Esophagus squamous epithelium (tissue), 5 donors: Measurements from ENCODE around the gene PPA2. TPM values are rescaled to one million over a fixed set of nuclear protein-coding genes. Genes with fewer than 3 reads are reported as not detected.

Source experiments
- DNase-seq: peaks from one replicate; lab custom pipeline; 2025; lab: John Stamatoyannopoulos, UW
- H3K27ac ChIP-seq, 4 donors: fragments of 200-600 bp; sonication (generic); one replicate each; pipeline ENCODE4 v1.5.1; 2016 to 2019; ENCODE audit warnings: mild to moderate bottlenecking in 1 of 4
- H3K27me3 ChIP-seq, 4 donors: fragments of 200-600 bp; sonication (generic); 1 replicate in 3 of 4; 2 replicates in 1 of 4; pipeline versions ENCODE4 v1.5.1 to v1.6.0; 2017 to 2021; ENCODE audit warnings: antibody characterized with exemption in 1 of 4
- H3K36me3 ChIP-seq, 3 donors: fragments of 200-600 bp; sonication (generic); one replicate each; pipeline ENCODE4 v1.5.1; 2016 to 2019
- H3K4me1 ChIP-seq, 3 donors: fragments of 200-600 bp; sonication (generic); one replicate each; pipeline ENCODE4 v1.5.1; 2017 to 2019
- H3K4me3 ChIP-seq, 4 donors: fragments of 200-600 bp; sonication (generic); 1 replicate in 3 of 4; 2 replicates in 1 of 4; pipeline ENCODE4 v1.5.1; 2016 to 2019; ENCODE audit warnings: mild to moderate bottlenecking in 2 of 4, moderate library complexity in 1 of 4
- H3K9me3 ChIP-seq, 3 donors: fragments of 200-600 bp; sonication (generic); one replicate each; pipeline ENCODE4 v1.5.1; 2016 to 2019
- POLR2A ChIP-seq, 4 donors: fragments of 450-650 bp; IDR thresholded peaks; one replicate each; pipeline ENCODE4 v1.6.1; 2017; ENCODE audit warnings: antibody characterized with exemption in 4 of 4, mild to moderate bottlenecking in 4 of 4, moderate library complexity in 3 of 4
- WGBS, 2 donors: methylation state at CpG; one replicate each; pipeline ENCODE4 v1.1.5; 2018; 5-methylcytosine and 5-hydroxymethylcytosine counted together
- intact Hi-C: fragments of 100-400 bp; cut with DNase I; formaldehyde crosslinking; loops from one replicate; pipeline ENCODE4 v1.15.0; 2022
- total RNA-seq, 4 donors: library from RNA; depleted of rRNA; stranded (reverse); fragments of >200 nt; gene quantifications; one replicate each; pipeline ENCODE4 v1.1.0, GENCODE V29; 2016
- TF ChIP-seq, protein P1 (sequence below), 6 experiments: fragments of 450-650 bp in 4 of 6; fragments of 200-600 bp in 2 of 6; sonication (generic) in 2 of 6; IDR thresholded peaks; one replicate each; pipeline ENCODE4 v1.5.1; 2016 to 2019; ENCODE audit warnings: antibody characterized with exemption in 6 of 6, mild to moderate bottlenecking in 4 of 6, moderate library complexity in 4 of 6
- donor health status: DM: yes; HTN: yes; CAD: no.

The PPA2 gene
- total RNA-seq, 4 donors from 2014 or later, result 87.3 to 121 (median 87.9) TPM

- no peak overlapping the region for H3K27ac ChIP-seq
- 88 to 95% methylated on average over 1 of the region's 1 CpG for WGBS, 2 donors
- no peak for DNase-seq
- intact Hi-C loops, result no loop called here
- peaks cover 0 to 7% (median 0%) of the 10 kb centered on the region in 3 donors for H3K9me3 ChIP-seq
- H3K36me3 ChIP-seq, result peaks cover 0 to 66% (median 0%) of the 10 kb centered on the region in 3 donors
- H3K4me3 ChIP-seq, result no peak overlapping the region
- no peaks in the 10 kb centered on the region for H3K27me3 ChIP-seq
- TF ChIP-seq, protein P1, sequence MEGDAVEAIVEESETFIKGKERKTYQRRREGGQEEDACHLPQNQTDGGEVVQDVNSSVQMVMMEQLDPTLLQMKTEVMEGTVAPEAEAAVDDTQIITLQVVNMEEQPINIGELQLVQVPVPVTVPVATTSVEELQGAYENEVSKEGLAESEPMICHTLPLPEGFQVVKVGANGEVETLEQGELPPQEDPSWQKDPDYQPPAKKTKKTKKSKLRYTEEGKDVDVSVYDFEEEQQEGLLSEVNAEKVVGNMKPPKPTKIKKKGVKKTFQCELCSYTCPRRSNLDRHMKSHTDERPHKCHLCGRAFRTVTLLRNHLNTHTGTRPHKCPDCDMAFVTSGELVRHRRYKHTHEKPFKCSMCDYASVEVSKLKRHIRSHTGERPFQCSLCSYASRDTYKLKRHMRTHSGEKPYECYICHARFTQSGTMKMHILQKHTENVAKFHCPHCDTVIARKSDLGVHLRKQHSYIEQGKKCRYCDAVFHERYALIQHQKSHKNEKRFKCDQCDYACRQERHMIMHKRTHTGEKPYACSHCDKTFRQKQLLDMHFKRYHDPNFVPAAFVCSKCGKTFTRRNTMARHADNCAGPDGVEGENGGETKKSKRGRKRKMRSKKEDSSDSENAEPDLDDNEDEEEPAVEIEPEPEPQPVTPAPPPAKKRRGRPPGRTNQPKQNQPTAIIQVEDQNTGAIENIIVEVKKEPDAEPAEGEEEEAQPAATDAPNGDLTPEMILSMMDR (IDR thresholded peaks at IDR 0.05), result no peak
- no peak for TF ChIP-seq POLR2A (IDR thresholded peaks at IDR 0.05)
- H3K4me1 ChIP-seq, result no peaks in the 10 kb centered on the region
Measured at GRCh38 chr4:105369988-105370387, 103.9 kb downstream of the PPA2 start.

DNA sequence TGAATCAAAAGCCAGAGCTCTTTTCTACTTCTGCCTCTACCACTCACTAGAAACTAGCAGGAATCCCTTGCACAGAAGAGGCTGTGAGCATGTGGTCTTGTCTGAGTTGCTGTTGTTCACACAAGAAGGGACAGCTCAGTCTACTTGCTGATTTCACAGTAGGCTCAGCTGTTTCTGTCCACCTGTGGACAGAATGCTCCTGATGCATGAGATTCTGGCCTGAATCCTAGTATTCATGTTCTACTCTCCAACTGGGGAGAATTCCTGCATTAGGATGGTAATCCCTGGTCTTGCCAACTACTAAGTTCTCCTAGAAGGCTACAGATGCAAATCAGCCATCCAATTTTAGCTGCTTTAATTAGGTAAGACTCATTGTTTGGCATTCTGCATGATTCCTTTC lies 112.8 kb downstream of the PPA2 start:
- no peaks in the 10 kb centered on the region for H3K27me3 ChIP-seq
- H3K36me3 ChIP-seq, result peaks cover 0 to 32% (median 0%) of the 10 kb centered on the region in 3 donors
- no peak for DNase-seq
- no peak overlapping the region for H3K27ac ChIP-seq
- no peak overlapping the region for H3K4me3 ChIP-seq
- TF ChIP-seq POLR2A (IDR thresholded peaks at IDR 0.05), result no peak
- TF ChIP-seq, protein P1 (IDR thresholded peaks at IDR 0.05), result no peak
- intact Hi-C loops, result no loop called here
- no peaks in the 10 kb centered on the region for H3K4me1 ChIP-seq
- peaks cover 0 to under 1% (median 0%) of the 10 kb centered on the region in 3 donors for H3K9me3 ChIP-seq

DNA sequence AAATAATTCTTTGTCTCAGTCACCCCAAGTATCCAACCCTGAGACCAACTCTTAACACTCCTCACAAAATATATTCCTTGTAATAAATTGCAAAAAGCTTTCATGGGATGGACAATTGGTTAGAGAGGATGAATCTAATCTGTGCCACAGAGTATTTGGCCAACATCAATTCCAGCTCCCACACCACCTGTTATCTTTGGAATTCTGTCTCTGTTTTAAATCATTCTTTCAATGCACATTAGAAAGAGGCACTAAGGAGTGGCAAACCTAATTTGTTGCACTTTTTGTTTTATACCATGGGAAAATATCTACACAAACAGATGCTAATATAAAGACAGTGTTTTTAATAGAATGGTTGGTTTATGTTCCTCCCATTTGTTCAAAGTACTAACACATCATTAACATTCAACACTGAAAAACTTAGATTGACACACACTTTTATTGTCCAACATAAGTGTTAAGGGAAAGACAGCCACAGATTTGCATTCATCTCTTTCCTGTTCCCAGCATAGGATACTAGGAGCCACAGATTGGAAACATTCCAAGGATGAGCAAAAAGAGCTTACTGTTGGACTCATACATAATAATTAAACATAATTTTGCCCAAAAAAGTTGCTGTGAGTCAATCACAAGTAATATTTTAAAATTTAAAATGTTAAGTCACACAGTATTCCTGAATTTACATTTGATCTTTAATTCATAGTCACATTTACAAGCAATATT lies 116.4 kb downstream of the PPA2 start:
- intact Hi-C loops, result no loop called here
- no peak overlapping the region for H3K27ac ChIP-seq
- H3K36me3 ChIP-seq, result peaks cover 0 to 22% (median 0%) of the 10 kb centered on the region in 3 donors
- H3K4me3 ChIP-seq, result no peak overlapping the region
- no peaks in the 10 kb centered on the region for H3K9me3 ChIP-seq
- H3K27me3 ChIP-seq, result no peaks in the 10 kb centered on the region
- DNase-seq, result no peak
- H3K4me1 ChIP-seq, result no peaks in the 10 kb centered on the region
- TF ChIP-seq, protein P1 (IDR thresholded peaks at IDR 0.05), result no peak
- no peak for TF ChIP-seq POLR2A (IDR thresholded peaks at IDR 0.05)

- no peak overlapping the region for H3K27ac ChIP-seq
- H3K4me3 ChIP-seq, result no peak overlapping the region
- no peaks in the 10 kb centered on the region for H3K9me3 ChIP-seq
- intact Hi-C loops, result no loop called here
- WGBS, 2 donors, result 90 to 96% methylated on average over 1 of the region's 1 CpG
- DNase-seq, result no peak
- H3K36me3 ChIP-seq, result peaks cover 0 to 22% (median 0%) of the 10 kb centered on the region in 3 donors
- H3K27me3 ChIP-seq, result no peaks in the 10 kb centered on the region
- TF ChIP-seq POLR2A (IDR thresholded peaks at IDR 0.05), result no peak
- TF ChIP-seq, protein P1 (IDR thresholded peaks at IDR 0.05), result no peak
- H3K4me1 ChIP-seq, result no peaks in the 10 kb centered on the region
Measured at GRCh38 chr4:105356194-105356593, 117.7 kb downstream of the PPA2 start.

GRCh38 chr4:105352826-105353225 lies 121.0 kb downstream of the PPA2 start:
- no peaks in the 10 kb centered on the region for H3K27me3 ChIP-seq
- H3K4me1 ChIP-seq, result no peaks in the 10 kb centered on the region
- 84 to 85% methylated on average over 3 of the region's 3 CpGs for WGBS, 2 donors
- no peak overlapping the region for H3K27ac ChIP-seq
- H3K36me3 ChIP-seq, result peaks cover 0 to 7% (median 0%) of the 10 kb centered on the region in 3 donors
- intact Hi-C loops, result no loop called here
- no peak for DNase-seq
- no peak overlapping the region for H3K4me3 ChIP-seq
- no peaks in the 10 kb centered on the region for H3K9me3 ChIP-seq
- TF ChIP-seq, protein P1 (IDR thresholded peaks at IDR 0.05), result no peak
- no peak for TF ChIP-seq POLR2A (IDR thresholded peaks at IDR 0.05)
